Camera-type eye (tissue), 1 donor: ENCODE data around the gene LIN37. TPM values are rescaled to one million over a fixed set of nuclear protein-coding genes. Genes with fewer than 3 reads are reported as not detected.

Source experiments
- total RNA-seq: library from RNA; depleted of rRNA; stranded (reverse); fragments of >200 nt; gene quantifications from one replicate; pipeline ENCODE4 v1.2.3, GENCODE V29; 2014

The LIN37 gene
- total RNA-seq = 11.6 TPM

GRCh38 chr19:35748106-35749020, at the start of gene LIN37:
TSS of gene LIN37 (plus strand) at chr19:35748576. CDS start at chr19:35748725, 149 bp downstream.

GRCh38 chr19:35704218-35704617, 44.2 kb upstream of the LIN37 start, which contains the start of gene ZBTB32:
TSS of gene ZBTB32 (plus strand) at chr19:35704558. CDS start at chr19:35714627, 10,069 bp downstream.

GRCh38 chr19:35717665-35718344, 30.6 kb upstream of the LIN37 start, which contains the start of gene KMT2B:
TSS of gene KMT2B (plus strand) at chr19:35718003. CDS start at chr19:35718019, 16 bp downstream.

GRCh38 chr19:35742121-35742724, 6.2 kb upstream of the LIN37 start, which contains the start of gene IGFLR1:
TSS of gene IGFLR1 (minus strand) at chr19:35742452. CDS start at chr19:35741180, 1,272 bp downstream.

GRCh38 chr19:35745328-35746086, 2.9 kb upstream of the LIN37 start, which contains the start of the genes PSENEN and U2AF1L4:
TSS of gene PSENEN (plus strand) at chr19:35745651. CDS start at chr19:35745931, 280 bp downstream.
TSS of gene U2AF1L4 (minus strand) at chr19:35745418. CDS start at chr19:35745391, 27 bp downstream.

GRCh38 chr19:35756377-35757230, 8.2 kb downstream of the LIN37 start, which contains the start of gene HSPB6:
TSS of gene HSPB6 (minus strand) at chr19:35757029. CDS start at chr19:35757008, 21 bp downstream.

GRCh38 chr19:35757749-35758608, 9.6 kb downstream of the LIN37 start, which contains the start of gene PROSER3:
TSS of gene PROSER3 (plus strand) at chr19:35758176. CDS start at chr19:35758216, 40 bp downstream.

GRCh38 chr19:35775298-35776101, 27.1 kb downstream of the LIN37 start, which contains the start of gene ARHGAP33:
TSS of gene ARHGAP33 (plus strand) at chr19:35775564. CDS start at chr19:35775659, 95 bp downstream.

Other genes starting within 250 kb of the LIN37 start
- gene DMKN, start 234.9 kb upstream of the LIN37 start, total RNA-seq = 31.8 TPM
- 0.93 TPM for gene SBSN, start 220.3 kb upstream of the LIN37 start, total RNA-seq
- 0.38 TPM for gene GAPDHS, start 215.1 kb upstream of the LIN37 start, total RNA-seq
- gene TMEM147, start 202.9 kb upstream of the LIN37 start, total RNA-seq = 49.3 TPM
- gene ATP4A, start 184.9 kb upstream of the LIN37 start, total RNA-seq = not detected
- not detected for gene PMIS2, start 162.4 kb upstream of the LIN37 start, total RNA-seq
- gene HAUS5, start 135.8 kb upstream of the LIN37 start, total RNA-seq = 13.6 TPM
- gene RBM42, start 119.5 kb upstream of the LIN37 start, total RNA-seq = 42.9 TPM
- not detected for gene ETV2, start 106.8 kb upstream of the LIN37 start, total RNA-seq
- gene COX6B1, start 100.3 kb upstream of the LIN37 start, total RNA-seq = 239 TPM
- not detected for gene UPK1A, start 82.1 kb upstream of the LIN37 start, total RNA-seq
- not detected for gene ZBTB32, start 44.0 kb upstream of the LIN37 start, total RNA-seq
- 26.9 TPM for gene KMT2B, start 30.6 kb upstream of the LIN37 start, total RNA-seq
- 2.6 TPM for gene IGFLR1, start 6.1 kb upstream of the LIN37 start, total RNA-seq
- 13.8 TPM for gene U2AF1L4, start 3.2 kb upstream of the LIN37 start, total RNA-seq
- 12.8 TPM for gene PSENEN, start 2.9 kb upstream of the LIN37 start, total RNA-seq
- gene HSPB6, start 8.5 kb downstream of the LIN37 start, total RNA-seq = 14.9 TPM
- 7.8 TPM for gene PROSER3, start 9.6 kb downstream of the LIN37 start, total RNA-seq
- gene ARHGAP33, start 27.0 kb downstream of the LIN37 start, total RNA-seq = 89.9 TPM
- gene PRODH2, start 64.3 kb downstream of the LIN37 start, total RNA-seq = 0.27 TPM
- 2.7 TPM for gene NPHS1, start 103.9 kb downstream of the LIN37 start, total RNA-seq
- 11.2 TPM for gene KIRREL2, start 108.3 kb downstream of the LIN37 start, total RNA-seq
- gene APLP1, start 120.0 kb downstream of the LIN37 start, total RNA-seq = 106 TPM
- gene NFKBID, start 152.0 kb downstream of the LIN37 start, total RNA-seq = 6.8 TPM
- not detected for gene HCST, start 154.0 kb downstream of the LIN37 start, total RNA-seq
- 10.4 TPM for gene TYROBP, start 159.7 kb downstream of the LIN37 start, total RNA-seq
- gene LRFN3, start 187.8 kb downstream of the LIN37 start, total RNA-seq = 5.4 TPM
- gene SDHAF1, start 246.6 kb downstream of the LIN37 start, total RNA-seq = 32.9 TPM